ENCODE data around the gene ZFP36L1.

The ZFP36L1 gene

DNA sequence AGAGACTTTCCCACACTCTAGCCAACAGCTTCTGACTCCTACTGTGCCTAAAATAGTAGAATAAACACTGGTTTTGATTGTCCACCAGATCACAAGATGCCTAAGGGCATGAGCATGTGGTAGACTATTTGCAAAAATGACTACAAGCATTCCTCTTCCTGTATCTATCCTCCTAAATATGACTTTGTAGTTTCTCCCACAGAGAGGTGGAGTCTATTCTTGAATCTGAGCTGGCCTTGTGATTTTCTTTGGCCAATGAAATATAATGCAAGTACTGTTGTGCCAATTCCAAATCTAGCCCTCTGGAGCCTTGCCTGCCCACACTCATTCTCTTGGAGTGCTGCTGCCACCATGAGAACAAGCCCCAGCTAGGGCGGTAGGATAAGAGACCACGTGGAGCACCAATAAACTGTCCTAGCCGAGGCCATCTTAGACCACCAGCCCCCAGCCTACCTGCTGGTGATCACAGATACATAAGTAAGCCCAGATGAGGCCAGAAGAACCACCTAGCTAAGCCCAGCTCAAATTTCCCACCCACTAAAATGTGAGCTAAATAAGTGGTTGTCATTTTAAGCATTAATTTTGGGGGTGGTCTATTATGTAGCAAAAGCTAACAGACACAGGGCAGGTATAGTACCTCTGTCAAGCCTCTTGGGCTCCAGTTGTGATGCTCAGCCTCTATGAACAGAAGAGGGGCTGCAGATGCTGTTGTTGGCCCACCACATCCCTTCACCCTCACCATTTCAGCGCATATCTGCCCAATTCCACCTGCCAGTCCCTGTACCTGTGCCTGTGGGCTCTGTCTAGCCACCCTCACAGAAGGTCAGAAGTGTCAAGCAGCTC is 17.9 kb downstream of the ZFP36L1 start:
- Histone ChIP-seq H3K79me1 (ENCODE audit: low read length) (no peaks in the 10 kb centered on the region), H3K4me1 (ENCODE audit: control insufficient read depth, low read depth, low read length) (no peaks in the 10 kb centered on the region), H3K9ac (ENCODE audit: low read length) (no peak overlapping the region), H3K18ac (ENCODE audit: low read length) (no peak overlapping the region), H2AK5ac (ENCODE audit: low read length) (no peak overlapping the region), H3K27me3 (ENCODE audit: insufficient read depth, low read length, poor library complexity) (no peaks in the 10 kb centered on the region), H3K4ac (ENCODE audit: low read depth, low read length) (no peak overlapping the region), H2BK15ac (replicated peaks; ENCODE audit: low read depth) (no peak overlapping the region), H4K8ac (ENCODE audit: low read depth, low read length) (no peak overlapping the region), H3K79me2 (ENCODE audit: control insufficient read depth, insufficient read depth, low read length) (no peaks in the 10 kb centered on the region), H2BK120ac (ENCODE audit: low read depth, low read length) (no peak overlapping the region), H3K4me2 (ENCODE audit: low read length) (no peak overlapping the region), H2BK5ac (ENCODE audit: low read length) (no peak overlapping the region), H3K23ac (ENCODE audit: low read length) (no peak overlapping the region), H3K27ac (ENCODE audit: low read depth, low read length) (no peak overlapping the region), H3K56ac (ENCODE audit: low read length) (no peak overlapping the region), H3K36me3 (ENCODE audit: control insufficient read depth, insufficient read depth, low read length) (no peaks in the 10 kb centered on the region), H3K4me3 (ENCODE audit: low read length) (no peak overlapping the region), H4K5ac (ENCODE audit: low read length) (no peak overlapping the region)
- no CpG with 5 or more reads among the region's 4 CpGs for WGBS (ENCODE audit: extremely low coverage, insufficient coverage, low lambda C conversion rate)
- no peak for DNase-seq

DNA sequence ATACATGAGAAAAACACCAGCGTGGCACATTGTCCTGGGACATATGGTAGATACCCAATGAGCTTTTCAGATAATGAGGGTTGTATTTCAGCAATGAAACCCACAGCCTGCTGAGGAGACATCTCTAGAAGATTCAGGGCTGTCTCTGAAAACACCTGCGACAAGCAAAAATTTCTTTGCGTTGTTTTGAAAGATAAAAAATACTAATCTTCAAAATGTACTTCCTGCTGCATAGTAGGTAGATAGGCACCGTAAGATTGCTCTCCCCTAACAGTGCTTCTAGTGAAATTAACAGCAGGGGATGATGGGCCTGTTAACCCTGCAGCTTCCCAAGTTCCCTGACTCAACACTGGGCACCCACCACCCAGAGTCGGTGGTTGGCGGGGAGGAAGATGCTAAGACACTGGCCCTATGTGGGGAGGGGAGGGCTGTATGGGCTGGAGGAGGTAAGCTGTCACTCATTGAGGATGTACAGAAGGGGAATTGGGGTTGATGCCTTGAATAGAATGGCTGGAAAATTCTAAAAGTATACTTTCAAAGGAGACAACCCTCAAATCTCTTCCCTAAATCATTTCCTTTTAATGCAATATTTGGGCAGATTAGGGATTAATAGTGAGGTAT is 20.0 kb downstream of the ZFP36L1 start:
- Histone ChIP-seq H3K18ac (ENCODE audit: low read length) (no peak overlapping the region), H3K27me3 (ENCODE audit: insufficient read depth, low read length, poor library complexity) (no peaks in the 10 kb centered on the region), H3K4me3 (ENCODE audit: low read length) (no peak overlapping the region), H2BK15ac (replicated peaks; ENCODE audit: low read depth) (no peak overlapping the region), H3K79me1 (ENCODE audit: low read length) (no peaks in the 10 kb centered on the region), H4K5ac (ENCODE audit: low read length) (no peak overlapping the region), H3K27ac (ENCODE audit: low read depth, low read length) (no peak overlapping the region), H3K79me2 (ENCODE audit: control insufficient read depth, insufficient read depth, low read length) (no peaks in the 10 kb centered on the region), H3K23ac (ENCODE audit: low read length) (no peak overlapping the region), H3K4me1 (ENCODE audit: control insufficient read depth, low read depth, low read length) (no peaks in the 10 kb centered on the region), H2BK120ac (ENCODE audit: low read depth, low read length) (no peak overlapping the region), H3K36me3 (ENCODE audit: control insufficient read depth, insufficient read depth, low read length) (no peaks in the 10 kb centered on the region), H4K8ac (ENCODE audit: low read depth, low read length) (no peak overlapping the region), H2BK5ac (ENCODE audit: low read length) (no peak overlapping the region), H3K4ac (ENCODE audit: low read depth, low read length) (no peak overlapping the region), H3K9ac (ENCODE audit: low read length) (no peak overlapping the region), H3K4me2 (ENCODE audit: low read length) (no peak overlapping the region), H3K56ac (ENCODE audit: low read length) (no peak overlapping the region), H2AK5ac (ENCODE audit: low read length) (no peak overlapping the region)
- DNase-seq, result no peak
- no CpG with 5 or more reads among the region's 6 CpGs for WGBS (ENCODE audit: extremely low coverage, insufficient coverage, low lambda C conversion rate)

- H4K5ac ChIP-seq (ENCODE audit: low read length), result no peak overlapping the region
- DNase-seq, result no peak
- no peaks in the 10 kb centered on the region for H3K4me1 ChIP-seq (ENCODE audit: control insufficient read depth, low read depth, low read length)
- H2BK120ac ChIP-seq (ENCODE audit: low read depth, low read length), result no peak overlapping the region
- H4K8ac ChIP-seq (ENCODE audit: low read depth, low read length), result no peak overlapping the region
- H2BK15ac ChIP-seq (replicated peaks; ENCODE audit: low read depth), result no peak overlapping the region
- no peak overlapping the region for H3K4me2 ChIP-seq (ENCODE audit: low read length)
- no peak overlapping the region for H2BK5ac ChIP-seq (ENCODE audit: low read length)
- WGBS (ENCODE audit: extremely low coverage, insufficient coverage, low lambda C conversion rate), result no CpG with 5 or more reads among the region's 10 CpGs
- H3K79me1 ChIP-seq (ENCODE audit: low read length), result no peaks in the 10 kb centered on the region
- no peaks in the 10 kb centered on the region for H3K27me3 ChIP-seq (ENCODE audit: insufficient read depth, low read length, poor library complexity)
- no peak overlapping the region for H3K18ac ChIP-seq (ENCODE audit: low read length)
- no peaks in the 10 kb centered on the region for H3K36me3 ChIP-seq (ENCODE audit: control insufficient read depth, insufficient read depth, low read length)
- no peak overlapping the region for H2AK5ac ChIP-seq (ENCODE audit: low read length)
- H3K23ac ChIP-seq (ENCODE audit: low read length), result no peak overlapping the region
- no peaks in the 10 kb centered on the region for H3K79me2 ChIP-seq (ENCODE audit: control insufficient read depth, insufficient read depth, low read length)
- no peak overlapping the region for H3K4ac ChIP-seq (ENCODE audit: low read depth, low read length)
- no peak overlapping the region for H3K4me3 ChIP-seq (ENCODE audit: low read length)
- no peak overlapping the region for H3K27ac ChIP-seq (ENCODE audit: low read depth, low read length)
- H3K9ac ChIP-seq (ENCODE audit: low read length), result no peak overlapping the region
- no peak overlapping the region for H3K56ac ChIP-seq (ENCODE audit: low read length)
These were observed 21.2 kb downstream of the ZFP36L1 start for GRCh38 chr14:68771631-68772030.

DNA sequence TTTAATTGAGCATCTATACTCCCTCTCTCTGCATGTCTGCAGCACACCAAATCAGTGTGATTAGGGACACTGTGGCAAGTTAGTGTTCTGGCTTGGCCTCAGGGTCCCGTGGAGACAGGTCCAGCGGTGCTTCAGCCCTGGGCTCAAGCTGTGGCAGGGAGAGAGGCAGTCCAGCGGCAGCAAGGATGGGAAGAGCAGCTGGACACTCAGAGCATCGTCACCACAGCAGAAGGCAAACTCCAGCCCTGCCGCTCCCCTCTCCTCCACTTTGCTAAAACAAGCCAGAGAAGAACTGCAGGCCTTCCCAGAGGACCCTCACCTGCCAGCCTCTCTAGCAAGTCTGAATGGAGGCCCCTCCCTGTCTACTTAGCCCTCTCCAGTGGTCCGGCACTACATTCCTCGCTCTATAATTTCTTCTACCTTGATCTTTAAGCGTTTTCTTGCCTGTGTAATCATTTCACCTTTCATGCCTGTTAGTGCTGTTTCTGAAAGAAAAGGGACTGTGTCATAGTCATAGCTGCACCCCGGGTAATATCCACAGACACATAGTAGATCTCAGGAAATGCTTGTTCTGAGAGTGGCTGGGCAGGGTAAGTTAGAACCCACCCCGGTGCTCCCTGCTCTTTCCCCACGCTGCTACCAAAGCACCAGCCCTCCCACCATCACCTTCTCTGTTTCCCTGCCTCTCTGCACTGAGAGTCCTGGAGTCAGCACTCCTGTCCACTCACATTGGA is 22.1 kb downstream of the ZFP36L1 start:
- Histone ChIP-seq H3K27ac (ENCODE audit: low read depth, low read length) (no peak overlapping the region), H2BK120ac (ENCODE audit: low read depth, low read length) (no peak overlapping the region), H4K5ac (ENCODE audit: low read length) (no peak overlapping the region), H3K27me3 (ENCODE audit: insufficient read depth, low read length, poor library complexity) (no peaks in the 10 kb centered on the region), H3K56ac (ENCODE audit: low read length) (no peak overlapping the region), H3K18ac (ENCODE audit: low read length) (no peak overlapping the region), H3K36me3 (ENCODE audit: control insufficient read depth, insufficient read depth, low read length) (no peaks in the 10 kb centered on the region), H4K8ac (ENCODE audit: low read depth, low read length) (no peak overlapping the region), H3K23ac (ENCODE audit: low read length) (no peak overlapping the region), H3K4me2 (ENCODE audit: low read length) (no peak overlapping the region), H3K4me1 (ENCODE audit: control insufficient read depth, low read depth, low read length) (no peaks in the 10 kb centered on the region), H2BK15ac (replicated peaks; ENCODE audit: low read depth) (no peak overlapping the region), H3K4ac (ENCODE audit: low read depth, low read length) (no peak overlapping the region), H3K4me3 (ENCODE audit: low read length) (no peak overlapping the region), H3K9ac (ENCODE audit: low read length) (no peak overlapping the region), H2AK5ac (ENCODE audit: low read length) (no peak overlapping the region), H2BK5ac (ENCODE audit: low read length) (no peak overlapping the region), H3K79me2 (ENCODE audit: control insufficient read depth, insufficient read depth, low read length) (no peaks in the 10 kb centered on the region), H3K79me1 (ENCODE audit: low read length) (no peaks in the 10 kb centered on the region)
- WGBS (ENCODE audit: extremely low coverage, insufficient coverage, low lambda C conversion rate), result no CpG with 5 or more reads among the region's 11 CpGs
- DNase-seq, result no peak

DNA sequence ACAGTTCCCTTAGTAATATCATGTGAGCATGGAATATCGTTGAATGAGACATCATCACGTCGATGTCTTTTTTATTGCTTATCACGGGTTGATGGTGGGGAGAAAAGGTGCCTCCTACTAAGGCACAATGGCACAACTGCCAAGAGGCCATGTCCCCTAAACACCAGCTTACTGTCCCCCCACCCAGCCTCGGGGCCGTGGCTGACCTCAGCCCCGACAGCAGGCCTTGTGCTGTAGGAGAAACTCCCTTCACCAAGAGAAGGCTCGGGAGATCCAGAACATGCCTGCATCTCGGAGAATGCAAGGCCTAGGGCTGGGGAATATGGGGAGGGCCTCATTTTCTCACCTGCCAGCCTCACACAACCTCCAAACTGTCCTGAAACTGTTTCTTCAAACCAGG is 22.8 kb downstream of the ZFP36L1 start:
- Histone ChIP-seq H3K56ac (ENCODE audit: low read length) (no peak overlapping the region), H4K8ac (ENCODE audit: low read depth, low read length) (no peak overlapping the region), H3K27me3 (ENCODE audit: insufficient read depth, low read length, poor library complexity) (no peaks in the 10 kb centered on the region), H3K4me1 (ENCODE audit: control insufficient read depth, low read depth, low read length) (no peaks in the 10 kb centered on the region), H3K4me3 (ENCODE audit: low read length) (no peak overlapping the region), H3K9ac (ENCODE audit: low read length) (no peak overlapping the region), H3K27ac (ENCODE audit: low read depth, low read length) (no peak overlapping the region), H3K36me3 (ENCODE audit: control insufficient read depth, insufficient read depth, low read length) (no peaks in the 10 kb centered on the region), H3K79me1 (ENCODE audit: low read length) (no peaks in the 10 kb centered on the region), H2AK5ac (ENCODE audit: low read length) (no peak overlapping the region), H3K4me2 (ENCODE audit: low read length) (no peak overlapping the region), H4K5ac (ENCODE audit: low read length) (no peak overlapping the region), H2BK5ac (ENCODE audit: low read length) (no peak overlapping the region), H3K23ac (ENCODE audit: low read length) (no peak overlapping the region), H3K18ac (ENCODE audit: low read length) (no peak overlapping the region), H3K4ac (ENCODE audit: low read depth, low read length) (no peak overlapping the region), H2BK120ac (ENCODE audit: low read depth, low read length) (no peak overlapping the region), H3K79me2 (ENCODE audit: control insufficient read depth, insufficient read depth, low read length) (no peaks in the 10 kb centered on the region), H2BK15ac (replicated peaks; ENCODE audit: low read depth) (no peak overlapping the region)
- WGBS (ENCODE audit: extremely low coverage, insufficient coverage, low lambda C conversion rate), result no CpG with 5 or more reads among the region's 9 CpGs
- no peak for DNase-seq

Measured in mesendoderm (in vitro differentiated cells).